IMR-90 (cell line): Measurements from ENCODE around the gene WNK3. TPM values are rescaled to one million over a fixed set of nuclear protein-coding genes. Genes with fewer than 3 reads are reported as not detected.

Source experiments
- ATAC-seq: fragments of 200-7000 bp; cut with Tn5 transposase; 2 replicates; pipeline ENCODE4 v1.9.1; 2020; ENCODE audit warnings: low read depth, mild to moderate bottlenecking, moderate library complexity
- BruUV-seq: library from RNA; stranded (reverse); fragments of 400-500 nt; replicated peaks from 2 replicates; lab custom pipeline; 2021; lab: Mats Ljungman, UMichigan
- CTCF ChIA-PET: fragments of 300-600 bp; formaldehyde crosslinking; extraction: SDS; loops from one replicate; lab custom pipeline; 2021; ENCODE audit warnings: antibody characterized with exemption; lab: Yijun Ruan, JAX
- POLR2A ChIA-PET: fragments of 300-600 bp; sonication (Branson Sonifier 250); formaldehyde crosslinking; loops from one replicate; lab custom pipeline; 2022; ENCODE audit warnings: antibody characterized with exemption; ENCODE audit not compliant: unreplicated experiment; lab: Charles Lee
- DNase-seq: peaks from one replicate; pipeline ENCODE4 v3.0.0; 2013
- H2AFZ ChIP-seq: replicated peaks from 2 replicates; pipeline ENCODE3; 2013; ENCODE audit warnings: low read length, mild to moderate bottlenecking; ENCODE audit not compliant: poor library complexity
- H2AK5ac ChIP-seq: 2 replicates; pipeline ENCODE4 v1.6.1; 2013; ENCODE audit warnings: low read depth, low read length, inconsistent platforms
- H2AK9ac ChIP-seq: replicated peaks from 2 replicates; pipeline ENCODE3; 2013; ENCODE audit warnings: mild to moderate bottlenecking, low read depth, low read length, moderate library complexity; ENCODE audit not compliant: poor library complexity
- H2BK120ac ChIP-seq: 2 replicates; pipeline ENCODE4 v1.6.1; 2013; ENCODE audit warnings: low read depth, low read length, inconsistent platforms
- H2BK15ac ChIP-seq: 3 replicates; pipeline ENCODE4 v1.6.1; 2013; ENCODE audit warnings: low read depth, low read length, inconsistent platforms
- H2BK20ac ChIP-seq: 2 replicates; pipeline ENCODE4 v1.6.1; 2013; ENCODE audit warnings: low read depth, mild to moderate bottlenecking, inconsistent platforms, low read length, moderate library complexity
- H2BK5ac ChIP-seq: 2 replicates; pipeline ENCODE4 v1.6.1; 2013; ENCODE audit warnings: mild to moderate bottlenecking, low read depth, low read length, inconsistent platforms; ENCODE audit not compliant: poor library complexity, severe bottlenecking
- H3K14ac ChIP-seq: replicated peaks from 2 replicates; pipeline ENCODE4 v1.6.1; 2013; ENCODE audit warnings: low read depth, low read length, inconsistent platforms
- H3K18ac ChIP-seq: 2 replicates; pipeline ENCODE4 v1.6.1; 2013; ENCODE audit warnings: low read depth, low read length, control low read depth
- H3K23ac ChIP-seq: 2 replicates; pipeline ENCODE4 v1.6.1; 2013; ENCODE audit warnings: low read depth, low read length, inconsistent platforms
- H3K27ac ChIP-seq: 2 replicates; pipeline ENCODE4 v1.5.1; 2013; ENCODE audit warnings: mild to moderate bottlenecking, control low read depth, low read length; ENCODE audit not compliant: insufficient read depth
- H3K27me3 ChIP-seq: 2 replicates; pipeline ENCODE4 v1.6.1; 2013; ENCODE audit warnings: low read length; ENCODE audit not compliant: control insufficient read depth, insufficient read depth
- H3K36me3 ChIP-seq: 2 replicates; pipeline ENCODE4 v1.6.1; 2013; ENCODE audit warnings: low read length, mixed read lengths; ENCODE audit not compliant: control insufficient read depth, insufficient read depth
- H3K4ac ChIP-seq: 2 replicates; pipeline ENCODE4 v1.6.1; 2013; ENCODE audit warnings: low read depth, low read length, inconsistent platforms
- H3K4me1 ChIP-seq: 2 replicates; pipeline ENCODE4 v1.6.1; 2013; ENCODE audit warnings: low read length, mixed read lengths; ENCODE audit not compliant: control insufficient read depth, insufficient read depth
- H3K4me2 ChIP-seq: 2 replicates; pipeline ENCODE4 v1.6.1; 2013; ENCODE audit warnings: low read depth, mild to moderate bottlenecking, control low read depth, low read length, moderate library complexity
- H3K4me3 ChIP-seq: 2 replicates; pipeline ENCODE4 v1.5.1; 2013; ENCODE audit warnings: low read depth, mild to moderate bottlenecking, control low read depth, low read length, moderate library complexity; ENCODE audit not compliant: insufficient read depth
- H3K56ac ChIP-seq: 2 replicates; pipeline ENCODE4 v1.6.1; 2013; ENCODE audit warnings: low read length, inconsistent platforms; ENCODE audit not compliant: insufficient read depth; ENCODE audit errors: extremely low read depth
- H3K79me1 ChIP-seq, 2 experiments: 2 replicates each; pipeline ENCODE4 v1.6.1; 2013; ENCODE audit warnings: low read length in 2 of 2, inconsistent platforms in 1 of 2, low read depth in 1 of 2
- H3K9ac ChIP-seq: 2 replicates; pipeline ENCODE4 v1.6.1; 2013; ENCODE audit warnings: low read depth, low read length, control low read depth
- H3K9me1 ChIP-seq: 2 replicates; pipeline ENCODE4 v1.6.1; 2013; ENCODE audit warnings: low read length, inconsistent platforms; ENCODE audit not compliant: insufficient read depth
- H3K9me3 ChIP-seq: 2 replicates; pipeline ENCODE4 v1.6.1; 2013; ENCODE audit warnings: low read length; ENCODE audit not compliant: control insufficient read depth, insufficient read depth
- H4K20me1 ChIP-seq: 2 replicates; pipeline ENCODE4 v1.6.1; 2013; ENCODE audit warnings: low read length, inconsistent platforms; ENCODE audit not compliant: insufficient read depth
- H4K5ac ChIP-seq: 2 replicates; pipeline ENCODE4 v1.6.1; 2013; ENCODE audit warnings: mild to moderate bottlenecking, low read depth, low read length, control low read depth
- H4K8ac ChIP-seq, 2 experiments: 2 replicates each; pipeline ENCODE4 v1.6.1; 2013; ENCODE audit warnings: low read depth in 2 of 2, low read length in 2 of 2, control low read depth in 1 of 2, inconsistent platforms in 1 of 2
- H4K91ac ChIP-seq: 2 replicates; pipeline ENCODE4 v1.6.1; 2013; ENCODE audit warnings: low read depth, low read length, inconsistent platforms; ENCODE audit not compliant: insufficient read depth
- CEBPB ChIP-seq: IDR thresholded peaks from 2 replicates; pipeline ENCODE4 v1.6.1; 2012; ENCODE audit warnings: low read depth, low read length, improper control_type of control experiment
- FOS ChIP-seq: fragments of 150-350 bp; IDR thresholded peaks from 2 replicates; pipeline ENCODE4 v1.6.1; 2016; ENCODE audit warnings: low read depth, low read length
- MAFK ChIP-seq: IDR thresholded peaks from 2 replicates; pipeline ENCODE4 v1.6.1; 2012; ENCODE audit warnings: low read depth, low read length, improper control_type of control experiment
- MAZ ChIP-seq: IDR thresholded peaks from 2 replicates; pipeline ENCODE4 v1.6.1; 2012; ENCODE audit warnings: low read depth, mild to moderate bottlenecking, low read length, improper control_type of control experiment, moderate library complexity, borderline replicate concordance
- MXI1 ChIP-seq: IDR thresholded peaks from 2 replicates; pipeline ENCODE4 v1.6.1; 2012; ENCODE audit warnings: low read depth, mild to moderate bottlenecking, low read length, moderate library complexity, borderline replicate concordance
- NFE2L2 ChIP-seq: fragments of 150-350 bp; IDR thresholded peaks from 2 replicates; pipeline ENCODE4 v1.6.1; 2016; ENCODE audit warnings: low read depth, mild to moderate bottlenecking, low read length
- RAD21 ChIP-seq: IDR thresholded peaks from 2 replicates; pipeline ENCODE4 v1.6.1; 2012; ENCODE audit warnings: low read length, improper control_type of control experiment
- RFX5 ChIP-seq: IDR thresholded peaks from 2 replicates; pipeline ENCODE4 v1.8.0; 2012; ENCODE audit warnings: low read depth, mild to moderate bottlenecking, low read length, moderate library complexity
- SMC3 ChIP-seq: fragments of 150-350 bp; IDR thresholded peaks from 2 replicates; pipeline ENCODE4 v1.6.1; 2016; ENCODE audit warnings: low read depth, mild to moderate bottlenecking, antibody characterized with exemption, low read length, moderate library complexity
- WGBS, 2 experiments: methylation state at CpG; one replicate each; pipeline versions ENCODE4 v1.1.5 to v1.1.7; 2013; ENCODE audit warnings: missing lambda C conversion rate in 2 of 2; ENCODE audit not compliant: insufficient read length in 1 of 2; ENCODE audit errors: extremely low coverage in 2 of 2; 5-methylcytosine and 5-hydroxymethylcytosine counted together
- dilution Hi-C: fragments of 300-500 bp; cut with HindIII; formaldehyde crosslinking; loops from one replicate; pipeline ENCODE4 v1.14.3; 2018; ENCODE audit warnings: low sequenced_read_pairs; ENCODE audit not compliant: unreplicated experiment
- in situ Hi-C: fragments of 300-500 bp; cut with MboI; formaldehyde crosslinking; loops from 3 replicates; pipeline ENCODE4 v1.14.3; 2019; ENCODE audit warnings: low sequenced_read_pairs, inconsistent platforms, mixed read lengths
- intact Hi-C: fragments of 100-400 bp; cut with micrococcal nuclease; formaldehyde crosslinking; loops from 2 replicates; pipeline ENCODE4 v1.10.0; 2022
- polyA plus RNA-seq, 3 experiments: library from polyadenylated mRNA; depleted of rRNA; stranded (reverse); fragments of >200 nt; gene quantifications; 2 replicates each; pipeline ENCODE4 v1.2.3, GENCODE V29; 2012; ENCODE audit warnings: low replicate concordance in 1 of 3
- total RNA-seq: library from RNA; depleted of rRNA; stranded (reverse); fragments of >200 nt; gene quantifications from 2 replicates; pipeline ENCODE4 v1.2.3, GENCODE V29; 2012
- TF ChIP-seq, protein P1 (sequence below): conservative IDR thresholded peaks from 2 replicates; pipeline ENCODE4 v1.5.1; 2012; ENCODE audit warnings: mild to moderate bottlenecking, low read depth, low read length, improper control_type of control experiment

WNK3 gene
- total and polyA plus RNA-seq, 2 of the 4 experiments (the other 2 are of a cell fraction): 0.15 to 1.4 TPM

DNA sequence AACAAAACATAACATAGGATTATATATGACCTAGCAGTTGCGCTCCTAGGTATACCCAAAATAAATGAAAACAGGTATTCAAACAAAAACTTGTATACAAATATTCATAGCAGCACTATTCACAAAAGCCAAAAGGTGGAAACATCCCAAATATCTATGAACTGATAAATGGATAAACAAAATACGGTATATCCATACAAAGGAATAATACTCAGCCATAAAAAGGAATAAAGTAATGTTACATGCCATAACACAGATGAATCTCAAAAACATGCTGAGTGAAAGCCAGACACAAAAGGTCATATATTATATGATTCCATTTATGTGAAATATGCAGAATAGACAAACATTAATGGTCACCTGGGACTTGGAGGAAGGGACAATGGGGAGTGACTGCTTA is 5.2 kb downstream of the WNK3 start:
- dilution Hi-C loops: no loop called here
- H3K23ac ChIP-seq: no peak overlapping the region
- H4K91ac ChIP-seq: no peak overlapping the region
- no peak overlapping the region for H3K14ac ChIP-seq
- no peak overlapping the region for H2AK9ac ChIP-seq
- ATAC-seq (no peak), DNase-seq (no peak)
- H2BK120ac ChIP-seq: no peak overlapping the region
- no peak overlapping the region for H3K18ac ChIP-seq
- H2AK5ac ChIP-seq: no peak overlapping the region
- no peaks in the 10 kb centered on the region for H3K9me1 ChIP-seq
- H3K36me3 ChIP-seq: no peaks in the 10 kb centered on the region
- intact Hi-C loops: no loop called here
- no peak overlapping the region for H3K4ac ChIP-seq
- H2AFZ ChIP-seq: no peak overlapping the region
- no TSS peak for BruUV-seq
- H3K56ac ChIP-seq: no peak overlapping the region
- H2BK15ac ChIP-seq: no peak overlapping the region
- H3K4me2 ChIP-seq: no peak overlapping the region
- POLR2A ChIA-PET: no interaction called here
- no peak overlapping the region for H4K5ac ChIP-seq
- peaks cover 2% of the 10 kb centered on the region; the same call in 1 of the 2 replicates for H3K9me3 ChIP-seq
- no peaks in the 10 kb centered on the region for H4K20me1 ChIP-seq
- in situ Hi-C loops: no loop called here
- H3K4me3 ChIP-seq: no peak overlapping the region
- TF ChIP-seq MXI1: no peak
- no peak for TF ChIP-seq MAFK
- no peak for TF ChIP-seq NFE2L2
- no peak for TF ChIP-seq MAZ
- no peak for TF ChIP-seq CEBPB
- TF ChIP-seq, protein P1, sequence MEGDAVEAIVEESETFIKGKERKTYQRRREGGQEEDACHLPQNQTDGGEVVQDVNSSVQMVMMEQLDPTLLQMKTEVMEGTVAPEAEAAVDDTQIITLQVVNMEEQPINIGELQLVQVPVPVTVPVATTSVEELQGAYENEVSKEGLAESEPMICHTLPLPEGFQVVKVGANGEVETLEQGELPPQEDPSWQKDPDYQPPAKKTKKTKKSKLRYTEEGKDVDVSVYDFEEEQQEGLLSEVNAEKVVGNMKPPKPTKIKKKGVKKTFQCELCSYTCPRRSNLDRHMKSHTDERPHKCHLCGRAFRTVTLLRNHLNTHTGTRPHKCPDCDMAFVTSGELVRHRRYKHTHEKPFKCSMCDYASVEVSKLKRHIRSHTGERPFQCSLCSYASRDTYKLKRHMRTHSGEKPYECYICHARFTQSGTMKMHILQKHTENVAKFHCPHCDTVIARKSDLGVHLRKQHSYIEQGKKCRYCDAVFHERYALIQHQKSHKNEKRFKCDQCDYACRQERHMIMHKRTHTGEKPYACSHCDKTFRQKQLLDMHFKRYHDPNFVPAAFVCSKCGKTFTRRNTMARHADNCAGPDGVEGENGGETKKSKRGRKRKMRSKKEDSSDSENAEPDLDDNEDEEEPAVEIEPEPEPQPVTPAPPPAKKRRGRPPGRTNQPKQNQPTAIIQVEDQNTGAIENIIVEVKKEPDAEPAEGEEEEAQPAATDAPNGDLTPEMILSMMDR: no peak
- no peak for TF ChIP-seq SMC3
- no peak for TF ChIP-seq RFX5
- no peak for TF ChIP-seq RAD21
- TF ChIP-seq FOS: no peak
- CTCF ChIA-PET: no interaction called here
- H3K4me1 ChIP-seq: no peaks in the 10 kb centered on the region
- H3K79me1 ChIP-seq: no peaks in the 10 kb centered on the region
- no peak overlapping the region for H3K9ac ChIP-seq
- H4K8ac ChIP-seq: no peak overlapping the region
- no peak overlapping the region for H2BK5ac ChIP-seq
- WGBS, 2 experiments: no CpG with 5 or more reads among the region's 2 CpGs
- no peaks in the 10 kb centered on the region; the same call in 1 of the 2 replicates for H3K27me3 ChIP-seq
- H2BK20ac ChIP-seq: no peak overlapping the region
- no peak overlapping the region for H3K27ac ChIP-seq
